ENCODE data around the gene NSUN2.

The NSUN2 gene

DNA sequence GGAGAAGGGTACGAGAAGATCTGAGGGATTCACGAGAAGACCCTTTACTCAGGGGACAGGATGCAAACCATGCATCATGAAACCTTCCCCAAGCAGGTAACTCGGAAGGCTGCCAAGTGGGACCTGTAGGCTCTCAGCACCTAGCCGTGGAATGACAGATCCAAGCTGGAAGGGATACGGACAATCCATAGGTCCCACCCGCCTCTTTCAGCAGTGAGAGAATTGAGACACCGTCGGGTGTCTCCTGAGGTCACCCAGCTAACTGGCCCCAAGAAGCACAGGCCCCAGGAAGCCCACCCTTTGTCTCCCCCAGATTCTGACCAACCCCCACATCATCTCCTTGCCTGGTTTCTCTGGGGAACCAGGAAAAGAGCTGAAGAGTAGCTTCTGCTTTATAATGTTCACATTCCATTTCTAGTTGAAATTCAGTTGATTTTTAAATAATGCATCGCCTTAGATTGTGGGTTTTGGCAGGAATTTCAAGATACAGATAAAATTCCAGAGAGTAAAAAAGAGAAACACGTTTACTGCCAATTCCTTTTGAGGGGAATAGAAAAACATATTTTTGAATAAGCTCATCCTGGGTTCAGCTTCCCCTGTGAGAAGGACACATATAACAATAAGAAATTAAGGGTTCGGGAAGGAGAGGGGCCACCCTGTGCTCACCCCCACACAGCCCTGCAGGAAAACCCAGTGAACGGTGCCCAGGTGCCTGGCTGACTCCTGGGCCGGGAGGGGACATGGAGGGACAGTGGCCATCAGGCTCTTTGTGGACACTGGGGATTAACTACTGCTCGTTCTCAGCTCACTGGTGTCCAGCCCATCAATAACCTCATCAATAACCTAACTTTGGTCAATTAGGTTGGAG is 51.1 kb downstream of the NSUN2 start:
- TF ChIP-seq ZNF677 (tag by site-specific recombination; IDR thresholded peaks at IDR 0.05), result no peak
- TF ChIP-seq, protein P1, sequence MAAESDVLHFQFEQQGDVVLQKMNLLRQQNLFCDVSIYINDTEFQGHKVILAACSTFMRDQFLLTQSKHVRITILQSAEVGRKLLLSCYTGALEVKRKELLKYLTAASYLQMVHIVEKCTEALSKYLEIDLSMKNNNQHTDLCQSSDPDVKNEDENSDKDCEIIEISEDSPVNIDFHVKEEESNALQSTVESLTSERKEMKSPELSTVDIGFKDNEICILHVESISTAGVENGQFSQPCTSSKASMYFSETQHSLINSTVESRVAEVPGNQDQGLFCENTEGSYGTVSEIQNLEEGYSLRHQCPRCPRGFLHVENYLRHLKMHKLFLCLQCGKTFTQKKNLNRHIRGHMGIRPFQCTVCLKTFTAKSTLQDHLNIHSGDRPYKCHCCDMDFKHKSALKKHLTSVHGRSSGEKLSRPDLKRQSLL (tag by site-specific recombination; IDR thresholded peaks at IDR 0.05), result no peak
- TF ChIP-seq BCL11B (tag by site-specific recombination; IDR thresholded peaks at IDR 0.05; ENCODE audit: low read depth), result no peak
- no peak for TF ChIP-seq ZNF658 (tag by site-specific recombination; IDR thresholded peaks at IDR 0.05)
- no peak for TF ChIP-seq ZNF350 (tag by site-specific recombination; IDR thresholded peaks at IDR 0.05)
- TF ChIP-seq ZNF585B (tag by site-specific recombination; IDR thresholded peaks at IDR 0.05), result no peak
- TF ChIP-seq ZNF433 (tag by site-specific recombination; IDR thresholded peaks at IDR 0.05; ENCODE audit: low read depth), result no peak
- CTCF ChIA-PET, result interaction anchor here (0.6 kb wide), 1 partner anchor 146 kb away, joined by 3 read pairs; no protein-coding TSS in a partner anchor
- no peaks in the 10 kb centered on the region for H3K36me3 ChIP-seq (ENCODE audit: control insufficient read depth in 2 of 2, insufficient read depth in 1 of 2, low read length in 2 of 2)
- POLR2A ChIA-PET, result no interaction called here
- no peak overlapping the region for H3K27ac ChIP-seq (ENCODE audit: extremely low read depth, low read depth, low read length)
- no peaks in the 10 kb centered on the region for H3K9me3 ChIP-seq (ENCODE audit: control insufficient read depth, insufficient read depth, low read depth, low read length)
- no peak overlapping the region for H3K4me3 ChIP-seq (ENCODE audit: low read depth, low read length)
- H3K4me1 ChIP-seq (ENCODE audit: control insufficient read depth, insufficient read depth, low read length), result no peaks in the 10 kb centered on the region

DNA sequence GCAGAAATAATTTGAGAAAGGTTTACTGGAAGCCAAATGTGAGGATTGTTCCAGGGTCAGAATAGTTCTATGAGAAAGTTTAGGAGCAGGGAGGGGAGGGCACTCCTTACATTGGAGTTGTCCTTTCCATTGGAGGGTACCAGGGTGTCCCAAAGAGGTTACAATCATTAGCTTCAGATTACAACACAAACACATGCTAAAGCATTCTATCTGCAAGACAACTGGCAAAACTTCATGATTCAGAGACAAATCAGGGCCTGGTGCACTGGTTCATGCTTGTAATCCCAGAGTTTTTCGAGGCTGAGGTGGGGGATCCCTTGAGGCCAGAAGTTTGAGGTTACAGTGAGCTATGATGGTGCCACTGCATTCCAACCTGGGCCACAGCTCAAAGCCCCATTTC is 51.8 kb downstream of the NSUN2 start:
- Histone ChIP-seq H3K27ac (ENCODE audit: extremely low read depth, low read depth, low read length) (no peak overlapping the region), H3K36me3 (ENCODE audit: control insufficient read depth in 2 of 2, insufficient read depth in 1 of 2, low read length in 2 of 2) (no peaks in the 10 kb centered on the region), H3K4me3 (ENCODE audit: low read depth, low read length) (no peak overlapping the region), H3K9me3 (ENCODE audit: control insufficient read depth, insufficient read depth, low read depth, low read length) (no peaks in the 10 kb centered on the region), H3K4me1 (ENCODE audit: control insufficient read depth, insufficient read depth, low read length) (no peaks in the 10 kb centered on the region)
- ChIA-PET POLR2A (no interaction called here), CTCF (no interaction called here)
- TF ChIP-seq, protein P2, sequence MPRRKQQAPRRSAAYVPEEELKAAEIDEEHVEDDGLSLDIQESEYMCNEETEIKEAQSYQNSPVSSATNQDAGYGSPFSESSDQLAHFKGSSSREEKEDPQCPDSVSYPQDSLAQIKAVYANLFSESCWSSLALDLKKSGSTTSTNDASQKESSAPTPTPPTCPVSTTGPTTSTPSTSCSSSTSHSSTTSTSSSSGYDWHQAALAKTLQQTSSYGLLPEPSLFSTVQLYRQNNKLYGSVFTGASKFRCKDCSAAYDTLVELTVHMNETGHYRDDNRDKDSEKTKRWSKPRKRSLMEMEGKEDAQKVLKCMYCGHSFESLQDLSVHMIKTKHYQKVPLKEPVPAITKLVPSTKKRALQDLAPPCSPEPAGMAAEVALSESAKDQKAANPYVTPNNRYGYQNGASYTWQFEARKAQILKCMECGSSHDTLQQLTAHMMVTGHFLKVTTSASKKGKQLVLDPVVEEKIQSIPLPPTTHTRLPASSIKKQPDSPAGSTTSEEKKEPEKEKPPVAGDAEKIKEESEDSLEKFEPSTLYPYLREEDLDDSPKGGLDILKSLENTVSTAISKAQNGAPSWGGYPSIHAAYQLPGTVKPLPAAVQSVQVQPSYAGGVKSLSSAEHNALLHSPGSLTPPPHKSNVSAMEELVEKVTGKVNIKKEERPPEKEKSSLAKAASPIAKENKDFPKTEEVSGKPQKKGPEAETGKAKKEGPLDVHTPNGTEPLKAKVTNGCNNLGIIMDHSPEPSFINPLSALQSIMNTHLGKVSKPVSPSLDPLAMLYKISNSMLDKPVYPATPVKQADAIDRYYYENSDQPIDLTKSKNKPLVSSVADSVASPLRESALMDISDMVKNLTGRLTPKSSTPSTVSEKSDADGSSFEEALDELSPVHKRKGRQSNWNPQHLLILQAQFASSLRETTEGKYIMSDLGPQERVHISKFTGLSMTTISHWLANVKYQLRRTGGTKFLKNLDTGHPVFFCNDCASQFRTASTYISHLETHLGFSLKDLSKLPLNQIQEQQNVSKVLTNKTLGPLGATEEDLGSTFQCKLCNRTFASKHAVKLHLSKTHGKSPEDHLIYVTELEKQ (tag by site-specific recombination; IDR thresholded peaks at IDR 0.05; ENCODE audit: borderline replicate concordance), result no peak
- TF ChIP-seq, protein P3, sequence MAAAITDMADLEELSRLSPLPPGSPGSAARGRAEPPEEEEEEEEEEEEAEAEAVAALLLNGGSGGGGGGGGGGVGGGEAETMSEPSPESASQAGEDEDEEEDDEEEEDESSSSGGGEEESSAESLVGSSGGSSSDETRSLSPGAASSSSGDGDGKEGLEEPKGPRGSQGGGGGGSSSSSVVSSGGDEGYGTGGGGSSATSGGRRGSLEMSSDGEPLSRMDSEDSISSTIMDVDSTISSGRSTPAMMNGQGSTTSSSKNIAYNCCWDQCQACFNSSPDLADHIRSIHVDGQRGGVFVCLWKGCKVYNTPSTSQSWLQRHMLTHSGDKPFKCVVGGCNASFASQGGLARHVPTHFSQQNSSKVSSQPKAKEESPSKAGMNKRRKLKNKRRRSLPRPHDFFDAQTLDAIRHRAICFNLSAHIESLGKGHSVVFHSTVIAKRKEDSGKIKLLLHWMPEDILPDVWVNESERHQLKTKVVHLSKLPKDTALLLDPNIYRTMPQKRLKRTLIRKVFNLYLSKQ (tag by site-specific recombination; IDR thresholded peaks at IDR 0.05; ENCODE audit: borderline replicate concordance), result no peak
- TF ChIP-seq ZFHX2 (tag by site-specific recombination; conservative IDR thresholded peaks at IDR 0.05), result no peak
- TF ChIP-seq KLF16 (tag by site-specific recombination; IDR thresholded peaks at IDR 0.05), result no peak
- TF ChIP-seq, protein P4, sequence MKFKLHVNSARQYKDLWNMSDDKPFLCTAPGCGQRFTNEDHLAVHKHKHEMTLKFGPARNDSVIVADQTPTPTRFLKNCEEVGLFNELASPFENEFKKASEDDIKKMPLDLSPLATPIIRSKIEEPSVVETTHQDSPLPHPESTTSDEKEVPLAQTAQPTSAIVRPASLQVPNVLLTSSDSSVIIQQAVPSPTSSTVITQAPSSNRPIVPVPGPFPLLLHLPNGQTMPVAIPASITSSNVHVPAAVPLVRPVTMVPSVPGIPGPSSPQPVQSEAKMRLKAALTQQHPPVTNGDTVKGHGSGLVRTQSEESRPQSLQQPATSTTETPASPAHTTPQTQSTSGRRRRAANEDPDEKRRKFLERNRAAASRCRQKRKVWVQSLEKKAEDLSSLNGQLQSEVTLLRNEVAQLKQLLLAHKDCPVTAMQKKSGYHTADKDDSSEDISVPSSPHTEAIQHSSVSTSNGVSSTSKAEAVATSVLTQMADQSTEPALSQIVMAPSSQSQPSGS (tag by site-specific recombination; IDR thresholded peaks at IDR 0.05; ENCODE audit: low read depth), result no peak
- no peak for TF ChIP-seq ZNF140 (tag by site-specific recombination; IDR thresholded peaks at IDR 0.05)
- no peak for TF ChIP-seq HOXD13 (CRISPR knock-in tag; IDR thresholded peaks at IDR 0.05; ENCODE audit: borderline replicate concordance)
- no peak for TF ChIP-seq ZNF624 (tag by site-specific recombination; IDR thresholded peaks at IDR 0.05)
- no peak for TF ChIP-seq ZNF792 (tag by site-specific recombination; IDR thresholded peaks at IDR 0.05)
- TF ChIP-seq, protein P5, sequence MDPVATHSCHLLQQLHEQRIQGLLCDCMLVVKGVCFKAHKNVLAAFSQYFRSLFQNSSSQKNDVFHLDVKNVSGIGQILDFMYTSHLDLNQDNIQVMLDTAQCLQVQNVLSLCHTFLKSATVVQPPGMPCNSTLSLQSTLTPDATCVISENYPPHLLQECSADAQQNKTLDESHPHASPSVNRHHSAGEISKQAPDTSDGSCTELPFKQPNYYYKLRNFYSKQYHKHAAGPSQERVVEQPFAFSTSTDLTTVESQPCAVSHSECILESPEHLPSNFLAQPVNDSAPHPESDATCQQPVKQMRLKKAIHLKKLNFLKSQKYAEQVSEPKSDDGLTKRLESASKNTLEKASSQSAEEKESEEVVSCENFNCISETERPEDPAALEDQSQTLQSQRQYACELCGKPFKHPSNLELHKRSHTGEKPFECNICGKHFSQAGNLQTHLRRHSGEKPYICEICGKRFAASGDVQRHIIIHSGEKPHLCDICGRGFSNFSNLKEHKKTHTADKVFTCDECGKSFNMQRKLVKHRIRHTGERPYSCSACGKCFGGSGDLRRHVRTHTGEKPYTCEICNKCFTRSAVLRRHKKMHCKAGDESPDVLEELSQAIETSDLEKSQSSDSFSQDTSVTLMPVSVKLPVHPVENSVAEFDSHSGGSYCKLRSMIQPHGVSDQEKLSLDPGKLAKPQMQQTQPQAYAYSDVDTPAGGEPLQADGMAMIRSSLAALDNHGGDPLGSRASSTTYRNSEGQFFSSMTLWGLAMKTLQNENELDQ (tag by site-specific recombination; IDR thresholded peaks at IDR 0.05; ENCODE audit: low read depth), result no peak
- TF ChIP-seq ZNF600 (tag by site-specific recombination; IDR thresholded peaks at IDR 0.05), result no peak
- no peak for TF ChIP-seq ZNF37A (tag by site-specific recombination; IDR thresholded peaks at IDR 0.05)
- TF ChIP-seq ZNF184 (tag by site-specific recombination; IDR thresholded peaks at IDR 0.05), result no peak
- TF ChIP-seq, protein P6, sequence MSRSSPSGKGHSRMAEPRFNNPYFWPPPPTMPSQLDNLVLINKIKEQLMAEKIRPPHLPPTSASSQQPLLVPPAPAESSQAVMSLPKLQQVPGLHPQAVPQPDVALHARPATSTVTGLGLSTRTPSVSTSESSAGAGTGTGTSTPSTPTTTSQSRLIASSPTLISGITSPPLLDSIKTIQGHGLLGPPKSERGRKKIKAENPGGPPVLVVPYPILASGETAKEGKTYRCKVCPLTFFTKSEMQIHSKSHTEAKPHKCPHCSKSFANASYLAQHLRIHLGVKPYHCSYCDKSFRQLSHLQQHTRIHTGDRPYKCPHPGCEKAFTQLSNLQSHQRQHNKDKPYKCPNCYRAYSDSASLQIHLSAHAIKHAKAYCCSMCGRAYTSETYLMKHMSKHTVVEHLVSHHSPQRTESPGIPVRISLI (tag by site-specific recombination; IDR thresholded peaks at IDR 0.05), result no peak
- no peak for TF ChIP-seq HOXA7 (CRISPR knock-in tag; IDR thresholded peaks at IDR 0.05; ENCODE audit: borderline replicate concordance)
- no peak for TF ChIP-seq ZNF76 (tag by site-specific recombination; IDR thresholded peaks at IDR 0.05; ENCODE audit: borderline replicate concordance, low read depth)
